ENCODE data around the gene SEMA6D.

SEMA6D gene

GRCh38 chr15:47766406-47766805, 49.1 kb downstream of the SEMA6D start:
- H3K27ac ChIP-seq (ENCODE audit: low read length) = no peak overlapping the region
- no peaks in the 10 kb centered on the region for H3K9me3 ChIP-seq (ENCODE audit: control insufficient read depth in 1 of 2, low read length in 2 of 2)
- no peaks in the 10 kb centered on the region for H3K27me3 ChIP-seq (ENCODE audit: low read depth, low read length)
- H3K4me1 ChIP-seq (ENCODE audit: control insufficient read depth in 1 of 2, insufficient read depth in 2 of 2, low read length in 2 of 2) = no peaks in the 10 kb centered on the region
- no peak overlapping the region for H3K4me3 ChIP-seq (ENCODE audit: low read depth in 1 of 2, low read length in 2 of 2)
- peaks cover 57 to 67% of the 10 kb centered on the region in 2 donors for H3K36me3 ChIP-seq (ENCODE audit: control insufficient read depth in 1 of 2, insufficient read depth in 2 of 2, low read length in 2 of 2)

GRCh38 chr15:47767035-47767434, 49.7 kb downstream of the SEMA6D start:
- Histone ChIP-seq H3K4me1 (ENCODE audit: control insufficient read depth in 1 of 2, insufficient read depth in 2 of 2, low read length in 2 of 2) (no peaks in the 10 kb centered on the region), H3K27ac (ENCODE audit: low read length) (no peak overlapping the region), H3K9me3 (ENCODE audit: control insufficient read depth in 1 of 2, low read length in 2 of 2) (no peaks in the 10 kb centered on the region), H3K27me3 (ENCODE audit: low read depth, low read length) (no peaks in the 10 kb centered on the region), H3K4me3 (ENCODE audit: low read depth in 1 of 2, low read length in 2 of 2) (no peak overlapping the region), H3K36me3 (ENCODE audit: control insufficient read depth in 1 of 2, insufficient read depth in 2 of 2, low read length in 2 of 2) (peaks cover 57 to 73% of the 10 kb centered on the region in 2 donors)

GRCh38 chr15:47768735-47769134, 51.4 kb downstream of the SEMA6D start:
- no peaks in the 10 kb centered on the region for H3K9me3 ChIP-seq (ENCODE audit: control insufficient read depth in 1 of 2, low read length in 2 of 2)
- H3K27me3 ChIP-seq (ENCODE audit: low read depth, low read length) = no peaks in the 10 kb centered on the region
- H3K36me3 ChIP-seq (ENCODE audit: control insufficient read depth in 1 of 2, insufficient read depth in 2 of 2, low read length in 2 of 2) = peaks cover 43 to 63% of the 10 kb centered on the region in 2 donors
- no peak overlapping the region for H3K4me3 ChIP-seq (ENCODE audit: low read depth in 1 of 2, low read length in 2 of 2)
- H3K4me1 ChIP-seq (ENCODE audit: control insufficient read depth in 1 of 2, insufficient read depth in 2 of 2, low read length in 2 of 2) = no peaks in the 10 kb centered on the region
- H3K27ac ChIP-seq (ENCODE audit: low read length) = no peak overlapping the region

GRCh38 chr15:47769166-47769565, 51.9 kb downstream of the SEMA6D start:
- Histone ChIP-seq H3K36me3 (ENCODE audit: control insufficient read depth in 1 of 2, insufficient read depth in 2 of 2, low read length in 2 of 2) (peaks cover 39 to 59% of the 10 kb centered on the region in 2 donors), H3K27ac (ENCODE audit: low read length) (no peak overlapping the region)

GRCh38 chr15:47773143-47773542, 55.8 kb downstream of the SEMA6D start:
- H3K9me3 ChIP-seq (ENCODE audit: control insufficient read depth in 1 of 2, low read length in 2 of 2) = no peaks in the 10 kb centered on the region
- no peaks in the 10 kb centered on the region for H3K27me3 ChIP-seq (ENCODE audit: low read depth, low read length)
- H3K27ac ChIP-seq (ENCODE audit: low read length) = no peak overlapping the region
- H3K4me1 ChIP-seq (ENCODE audit: control insufficient read depth in 1 of 2, insufficient read depth in 2 of 2, low read length in 2 of 2) = no peaks in the 10 kb centered on the region
- H3K36me3 ChIP-seq (ENCODE audit: control insufficient read depth in 1 of 2, insufficient read depth in 2 of 2, low read length in 2 of 2) = peaks cover 21 to 30% of the 10 kb centered on the region in 2 donors
- H3K4me3 ChIP-seq (ENCODE audit: low read depth in 1 of 2, low read length in 2 of 2) = no peak overlapping the region

More at GRCh38 chr15:47769166-47769565, 51.9 kb downstream of the SEMA6D start:
- H3K27me3 ChIP-seq (ENCODE audit: low read depth, low read length) = no peaks in the 10 kb centered on the region
- H3K4me1 ChIP-seq (ENCODE audit: control insufficient read depth in 1 of 2, insufficient read depth in 2 of 2, low read length in 2 of 2) = no peaks in the 10 kb centered on the region
- H3K4me3 ChIP-seq (ENCODE audit: low read depth in 1 of 2, low read length in 2 of 2) = no peak overlapping the region
- H3K9me3 ChIP-seq (ENCODE audit: control insufficient read depth in 1 of 2, low read length in 2 of 2) = no peaks in the 10 kb centered on the region

- Histone ChIP-seq H3K4me3 (ENCODE audit: low read depth in 1 of 2, low read length in 2 of 2) (no peak overlapping the region), H3K27ac (ENCODE audit: low read length) (no peak overlapping the region), H3K36me3 (ENCODE audit: control insufficient read depth in 1 of 2, insufficient read depth in 2 of 2, low read length in 2 of 2) (no peaks in the 10 kb centered on the region), H3K9me3 (ENCODE audit: control insufficient read depth in 1 of 2, low read length in 2 of 2) (no peaks in the 10 kb centered on the region), H3K4me1 (ENCODE audit: control insufficient read depth in 1 of 2, insufficient read depth in 2 of 2, low read length in 2 of 2) (no peaks in the 10 kb centered on the region), H3K27me3 (ENCODE audit: low read depth, low read length) (no peaks in the 10 kb centered on the region)
Measured at GRCh38 chr15:47778263-47778770, 61.0 kb downstream of the SEMA6D start.

GRCh38 chr15:47780971-47781370, 63.7 kb downstream of the SEMA6D start:
- Histone ChIP-seq H3K4me3 (ENCODE audit: low read depth in 1 of 2, low read length in 2 of 2) (no peak overlapping the region), H3K36me3 (ENCODE audit: control insufficient read depth in 1 of 2, insufficient read depth in 2 of 2, low read length in 2 of 2) (no peaks in the 10 kb centered on the region)

GRCh38 chr15:47781527-47781926, 64.2 kb downstream of the SEMA6D start:
- H3K9me3 ChIP-seq (ENCODE audit: control insufficient read depth in 1 of 2, low read length in 2 of 2) = peaks cover 0 to 3% of the 10 kb centered on the region in 2 donors
- no peak overlapping the region for H3K4me3 ChIP-seq (ENCODE audit: low read depth in 1 of 2, low read length in 2 of 2)
- H3K27ac ChIP-seq (ENCODE audit: low read length) = no peak overlapping the region
- H3K4me1 ChIP-seq (ENCODE audit: control insufficient read depth in 1 of 2, insufficient read depth in 2 of 2, low read length in 2 of 2) = no peaks in the 10 kb centered on the region
- no peaks in the 10 kb centered on the region for H3K27me3 ChIP-seq (ENCODE audit: low read depth, low read length)
- no peaks in the 10 kb centered on the region for H3K36me3 ChIP-seq (ENCODE audit: control insufficient read depth in 1 of 2, insufficient read depth in 2 of 2, low read length in 2 of 2)

More at GRCh38 chr15:47780971-47781370, 63.7 kb downstream of the SEMA6D start:
- peaks cover 0 to 3% of the 10 kb centered on the region in 2 donors for H3K9me3 ChIP-seq (ENCODE audit: control insufficient read depth in 1 of 2, low read length in 2 of 2)
- H3K27ac ChIP-seq (ENCODE audit: low read length) = no peak overlapping the region
- no peaks in the 10 kb centered on the region for H3K4me1 ChIP-seq (ENCODE audit: control insufficient read depth in 1 of 2, insufficient read depth in 2 of 2, low read length in 2 of 2)
- no peaks in the 10 kb centered on the region for H3K27me3 ChIP-seq (ENCODE audit: low read depth, low read length)

- H3K27me3 ChIP-seq (ENCODE audit: low read depth, low read length) = no peaks in the 10 kb centered on the region
- H3K9me3 ChIP-seq (ENCODE audit: control insufficient read depth in 1 of 2, low read length in 2 of 2) = peaks cover 0 to 3% of the 10 kb centered on the region in 2 donors
- no peak overlapping the region for H3K4me3 ChIP-seq (ENCODE audit: low read depth in 1 of 2, low read length in 2 of 2)
Measured at GRCh38 chr15:47784820-47785219, 67.5 kb downstream of the SEMA6D start.

GRCh38 chr15:47786371-47786770, 69.1 kb downstream of the SEMA6D start:
- Histone ChIP-seq H3K27ac (ENCODE audit: low read length) (no peak overlapping the region), H3K36me3 (ENCODE audit: control insufficient read depth in 1 of 2, insufficient read depth in 2 of 2, low read length in 2 of 2) (no peaks in the 10 kb centered on the region), H3K4me1 (ENCODE audit: control insufficient read depth in 1 of 2, insufficient read depth in 2 of 2, low read length in 2 of 2) (no peaks in the 10 kb centered on the region), H3K27me3 (ENCODE audit: low read depth, low read length) (no peaks in the 10 kb centered on the region), H3K9me3 (ENCODE audit: control insufficient read depth in 1 of 2, low read length in 2 of 2) (peaks cover 0 to 3% of the 10 kb centered on the region in 2 donors), H3K4me3 (ENCODE audit: low read depth in 1 of 2, low read length in 2 of 2) (no peak overlapping the region)

More at GRCh38 chr15:47784820-47785219, 67.5 kb downstream of the SEMA6D start:
- H3K36me3 ChIP-seq (ENCODE audit: control insufficient read depth in 1 of 2, insufficient read depth in 2 of 2, low read length in 2 of 2) = no peaks in the 10 kb centered on the region
- H3K27ac ChIP-seq (ENCODE audit: low read length) = no peak overlapping the region
- no peaks in the 10 kb centered on the region for H3K4me1 ChIP-seq (ENCODE audit: control insufficient read depth in 1 of 2, insufficient read depth in 2 of 2, low read length in 2 of 2)

GRCh38 chr15:47787875-47788274, 70.6 kb downstream of the SEMA6D start:
- Histone ChIP-seq H3K27me3 (ENCODE audit: low read depth, low read length) (no peaks in the 10 kb centered on the region), H3K4me3 (ENCODE audit: low read depth in 1 of 2, low read length in 2 of 2) (no peak overlapping the region), H3K36me3 (ENCODE audit: control insufficient read depth in 1 of 2, insufficient read depth in 2 of 2, low read length in 2 of 2) (no peaks in the 10 kb centered on the region), H3K9me3 (ENCODE audit: control insufficient read depth in 1 of 2, low read length in 2 of 2) (peaks cover 0 to 3% of the 10 kb centered on the region in 2 donors), H3K27ac (ENCODE audit: low read length) (no peak overlapping the region), H3K4me1 (ENCODE audit: control insufficient read depth in 1 of 2, insufficient read depth in 2 of 2, low read length in 2 of 2) (no peaks in the 10 kb centered on the region)

GRCh38 chr15:47788685-47789084, 71.4 kb downstream of the SEMA6D start:
- H3K4me3 ChIP-seq (ENCODE audit: low read depth in 1 of 2, low read length in 2 of 2) = no peak overlapping the region
- no peaks in the 10 kb centered on the region for H3K4me1 ChIP-seq (ENCODE audit: control insufficient read depth in 1 of 2, insufficient read depth in 2 of 2, low read length in 2 of 2)
- H3K36me3 ChIP-seq (ENCODE audit: control insufficient read depth in 1 of 2, insufficient read depth in 2 of 2, low read length in 2 of 2) = no peaks in the 10 kb centered on the region
- H3K27me3 ChIP-seq (ENCODE audit: low read depth, low read length) = no peaks in the 10 kb centered on the region
- peaks cover 0 to under 1% of the 10 kb centered on the region in 2 donors for H3K9me3 ChIP-seq (ENCODE audit: control insufficient read depth in 1 of 2, low read length in 2 of 2)
- no peak overlapping the region for H3K27ac ChIP-seq (ENCODE audit: low read length)

Data from muscle layer of duodenum (tissue), 2 donors.